Activated CD4-positive, alpha-beta T cell treated with anti-CD3 and anti-CD28 coated beads, Interleukin-2, amount 50 U/mL, for 16 hours (primary cell): ENCODE results near the gene IGF2BP3.

Experiments
- DNase-seq: peaks from one replicate; pipeline ENCODE4 v3.0.0-alpha.2; 2020

The IGF2BP3 gene

DNA sequence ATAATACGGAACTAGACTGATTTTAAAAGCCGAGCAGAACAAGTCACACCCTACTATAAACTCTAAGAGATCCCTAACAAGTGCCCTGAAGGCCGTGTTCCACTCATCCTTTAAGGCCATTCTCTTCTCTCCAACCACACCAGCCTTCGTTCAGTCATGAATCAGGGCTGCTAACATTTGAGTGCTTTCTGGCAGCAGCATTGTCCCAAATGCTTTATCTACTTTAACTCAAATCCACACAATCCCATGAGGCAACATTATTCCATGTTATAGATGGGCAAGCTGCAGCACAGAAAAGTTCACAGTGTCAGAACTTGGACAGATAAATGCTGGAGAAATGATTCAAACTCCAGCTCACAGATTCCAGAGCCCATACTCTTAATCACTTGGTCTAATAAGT is 97.7 kb downstream of the IGF2BP3 start:
- no peak for DNase-seq

DNA sequence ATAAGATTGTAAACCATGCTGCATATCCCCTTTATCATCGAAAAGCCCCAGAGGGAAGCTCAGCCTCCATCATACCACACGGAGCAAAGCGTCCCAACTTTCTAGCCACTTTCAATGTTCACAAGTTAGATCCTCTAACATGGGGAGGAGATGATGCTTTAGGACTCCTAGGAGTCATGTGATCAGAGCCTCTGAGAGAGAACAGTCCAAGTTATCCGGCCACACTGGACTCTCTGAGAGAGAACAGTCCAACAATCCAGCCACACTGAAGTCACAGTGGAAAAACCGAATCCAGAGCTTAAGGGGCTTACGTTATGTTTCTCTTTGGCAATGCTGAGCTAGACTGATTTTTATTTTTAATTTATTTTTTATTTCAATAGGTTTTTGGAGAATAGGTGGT is 98.6 kb downstream of the IGF2BP3 start:
- no peak for DNase-seq

- DNase-seq: no peak
Measured at GRCh38 chr7:23369695-23370404, 100.4 kb downstream of the IGF2BP3 start.

DNA sequence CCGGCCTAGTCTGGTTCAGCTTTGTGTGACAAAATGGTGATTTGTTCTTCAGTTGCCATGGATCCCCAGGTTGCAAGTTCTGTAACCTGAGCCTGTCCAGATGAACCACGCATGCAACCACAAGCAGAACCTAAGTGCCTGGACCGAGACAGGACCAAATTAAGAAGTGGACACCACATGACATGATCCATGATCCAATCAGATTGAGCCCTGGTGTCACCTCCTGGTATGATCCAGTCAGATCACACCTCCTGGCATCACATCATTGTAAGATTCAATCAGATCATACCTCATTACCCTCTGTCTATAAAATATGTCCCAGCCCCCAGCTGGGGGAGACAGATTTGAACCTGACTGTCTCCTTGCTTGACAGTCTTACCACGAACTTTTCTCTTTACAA is 101.2 kb downstream of the IGF2BP3 start:
- DNase-seq: no peak

DNA sequence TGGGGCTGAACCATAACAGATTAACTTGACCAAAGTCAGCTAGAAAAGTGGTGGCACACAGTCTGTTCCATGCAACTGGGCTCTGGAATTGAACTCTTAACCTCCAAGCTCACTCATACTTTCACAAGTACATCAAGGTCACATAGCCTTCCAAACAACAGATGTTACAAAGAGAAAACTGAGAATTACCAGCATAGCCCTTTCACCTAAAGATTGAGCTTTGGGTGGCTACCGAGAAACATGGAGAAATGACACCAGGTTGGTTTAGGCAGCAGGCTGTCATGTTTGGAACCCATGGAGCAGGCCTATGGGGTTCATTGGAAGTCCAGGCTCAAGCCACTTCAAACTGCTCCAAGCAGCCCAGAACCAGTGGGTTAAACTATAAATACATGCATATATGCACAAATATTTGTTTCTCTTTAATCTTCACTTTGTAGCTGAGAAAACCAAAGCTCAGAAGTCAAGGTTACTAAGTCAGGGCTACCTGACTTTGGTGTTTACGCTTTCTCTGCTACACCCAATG is 112.1 kb downstream of the IGF2BP3 start:
- DNase-seq: no peak

- peak; percentile 50 for DNase-seq
Measured at GRCh38 chr7:23357190-23358093, 112.8 kb downstream of the IGF2BP3 start.

- DNase-seq: peak; percentile 87
Measured at GRCh38 chr7:23356726-23357125, 113.6 kb downstream of the IGF2BP3 start.

DNA sequence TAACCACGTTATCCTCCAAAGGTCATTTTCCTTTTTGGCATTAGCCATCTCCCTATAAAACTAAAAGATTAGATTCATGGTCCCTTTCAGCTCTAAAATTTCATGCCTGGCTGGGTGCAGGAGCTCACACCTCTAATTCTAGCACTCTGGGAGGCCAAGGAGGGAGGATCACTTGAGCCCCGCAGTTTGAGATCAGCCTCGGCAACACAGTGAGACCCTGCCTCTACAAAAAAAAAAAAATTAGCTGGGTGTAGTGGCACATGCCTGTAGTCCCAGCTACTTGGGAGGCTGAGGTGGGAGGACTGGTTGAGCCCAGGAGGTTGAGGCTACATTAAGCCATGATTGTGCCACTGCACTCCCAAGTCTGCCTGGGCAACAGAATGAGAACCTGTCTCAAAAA is 114.1 kb downstream of the IGF2BP3 start:
- DNase-seq: no peak

- no peak for DNase-seq
Measured at GRCh38 chr7:23353172-23353571, 117.1 kb downstream of the IGF2BP3 start.

DNA sequence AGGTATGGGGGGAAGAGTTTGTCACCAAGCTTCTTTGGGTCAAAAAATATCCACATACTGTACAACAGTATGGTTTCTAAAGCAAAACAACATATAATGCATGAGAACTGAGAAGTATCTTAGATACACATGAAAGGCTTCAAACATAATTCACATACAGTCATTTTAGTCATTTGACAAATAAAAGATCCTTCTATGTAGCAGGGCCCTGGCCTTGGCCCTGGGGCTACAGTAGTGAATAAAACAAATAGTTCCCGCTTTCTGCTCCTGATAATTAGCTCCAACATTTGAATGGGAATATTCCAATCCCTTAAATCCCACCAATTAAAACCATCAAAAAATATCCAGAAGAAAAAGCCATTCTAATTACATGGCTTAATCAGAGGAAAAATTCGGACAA is 119.8 kb downstream of the IGF2BP3 start:
- no peak for DNase-seq

DNA sequence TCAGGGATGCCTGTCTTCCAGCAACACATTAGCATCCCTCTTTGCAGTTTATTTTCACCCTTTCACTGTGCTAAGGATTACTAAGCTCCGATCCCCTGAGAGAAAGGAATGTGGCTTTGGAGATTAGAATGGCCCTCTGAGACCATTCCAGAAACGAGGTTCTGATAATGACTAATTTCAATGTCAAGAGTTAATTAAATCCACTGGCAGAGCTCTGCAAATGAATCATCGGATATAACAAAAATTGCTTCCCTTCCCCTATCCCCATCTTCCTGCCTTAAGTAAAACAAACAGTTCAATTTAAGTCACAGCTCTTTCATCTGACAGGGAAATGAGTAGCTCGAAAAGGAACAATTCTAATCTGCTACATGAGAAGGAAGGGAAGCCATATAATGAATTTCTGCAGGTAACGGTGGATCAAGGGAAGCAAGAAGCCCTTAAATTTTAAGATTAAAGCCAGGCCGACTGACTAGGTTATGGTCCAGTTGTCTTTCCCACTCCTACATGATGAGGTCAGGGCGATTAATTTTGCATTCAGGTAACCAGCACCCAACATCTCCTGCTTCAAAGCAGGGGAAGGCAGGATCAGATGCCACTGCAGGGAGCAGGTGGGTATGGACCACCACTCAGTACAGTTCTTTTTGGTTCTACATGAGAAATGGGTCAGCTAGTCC is 120.7 kb downstream of the IGF2BP3 start:
- DNase-seq: no peak

DNA sequence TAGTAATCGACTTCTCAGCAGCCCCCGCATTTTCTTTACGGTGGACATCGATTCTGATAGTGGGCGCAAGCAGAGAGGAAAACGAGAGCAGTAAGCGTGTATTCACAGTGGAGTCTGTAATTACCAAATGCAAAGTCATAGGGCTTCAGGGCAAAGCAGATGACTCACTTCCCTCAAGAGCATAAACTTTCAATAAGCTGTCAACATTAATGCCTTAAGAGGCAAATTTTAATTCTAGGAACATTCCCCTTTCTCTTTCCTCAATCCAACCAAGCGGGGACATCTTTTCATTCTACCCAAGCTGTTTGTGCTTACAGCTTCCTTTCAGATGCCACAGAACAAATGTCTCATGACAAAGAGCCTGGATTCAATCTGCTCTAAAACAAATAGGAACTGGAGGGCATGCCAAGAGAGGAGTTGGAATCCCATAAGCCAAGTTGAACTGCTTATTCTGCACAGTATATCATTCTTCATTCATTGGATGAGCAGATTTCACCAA is 122.6 kb downstream of the IGF2BP3 start:
- peak; percentile 18 for DNase-seq

DNA sequence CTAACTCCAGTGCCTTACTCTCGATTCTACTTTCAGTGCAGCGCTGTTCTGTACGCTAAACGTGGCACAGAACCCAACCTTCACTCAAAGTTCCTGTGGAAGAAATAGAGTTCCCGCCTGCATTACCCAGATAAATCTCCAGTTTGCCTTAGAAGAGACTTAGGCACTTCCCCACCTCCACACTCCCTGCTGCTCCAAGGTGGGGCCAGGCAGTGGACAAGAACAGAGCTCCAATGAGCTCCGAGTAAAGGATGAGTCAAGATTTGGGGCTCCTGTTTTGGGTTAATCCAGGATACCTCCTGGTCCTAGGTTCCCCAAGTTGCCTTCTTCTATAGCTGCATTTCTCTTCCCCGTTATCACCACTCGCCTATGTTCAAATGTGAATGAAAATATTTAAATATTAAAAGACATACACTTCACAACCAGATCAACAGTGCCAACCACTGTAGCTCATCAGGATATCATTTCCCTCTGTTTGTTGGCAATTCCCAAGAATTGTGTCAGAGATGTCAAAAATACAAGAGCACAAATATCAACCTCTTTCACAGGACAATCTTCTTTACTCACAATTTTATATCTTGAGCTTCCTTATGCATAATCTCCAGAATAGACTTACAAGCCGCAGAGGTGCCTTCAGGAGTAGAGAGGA is 123.1 kb downstream of the IGF2BP3 start:
- no peak for DNase-seq

GRCh38 chr7:23346316-23346715 is 124.0 kb downstream of the IGF2BP3 start:
- peak; percentile 29 for DNase-seq

DNA sequence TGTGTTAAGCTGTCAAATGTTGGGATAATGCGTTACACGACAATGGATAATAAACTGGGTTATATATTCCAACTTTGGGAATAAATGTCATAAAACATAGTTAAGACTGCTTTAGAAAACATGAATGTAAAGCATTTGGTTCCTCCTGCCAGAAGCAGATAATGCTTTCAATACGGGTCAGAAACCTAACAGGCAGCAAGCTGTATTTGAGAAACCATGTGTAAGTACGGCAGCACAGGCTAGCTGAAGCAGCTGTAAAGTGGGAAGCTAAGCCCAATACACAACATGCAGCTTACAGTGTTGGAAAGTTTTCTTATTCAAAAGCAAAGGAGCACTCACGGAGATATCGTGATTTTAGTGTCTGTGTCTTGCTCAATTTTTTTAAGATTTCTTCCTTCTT is 124.7 kb downstream of the IGF2BP3 start:
- no peak for DNase-seq

DNA sequence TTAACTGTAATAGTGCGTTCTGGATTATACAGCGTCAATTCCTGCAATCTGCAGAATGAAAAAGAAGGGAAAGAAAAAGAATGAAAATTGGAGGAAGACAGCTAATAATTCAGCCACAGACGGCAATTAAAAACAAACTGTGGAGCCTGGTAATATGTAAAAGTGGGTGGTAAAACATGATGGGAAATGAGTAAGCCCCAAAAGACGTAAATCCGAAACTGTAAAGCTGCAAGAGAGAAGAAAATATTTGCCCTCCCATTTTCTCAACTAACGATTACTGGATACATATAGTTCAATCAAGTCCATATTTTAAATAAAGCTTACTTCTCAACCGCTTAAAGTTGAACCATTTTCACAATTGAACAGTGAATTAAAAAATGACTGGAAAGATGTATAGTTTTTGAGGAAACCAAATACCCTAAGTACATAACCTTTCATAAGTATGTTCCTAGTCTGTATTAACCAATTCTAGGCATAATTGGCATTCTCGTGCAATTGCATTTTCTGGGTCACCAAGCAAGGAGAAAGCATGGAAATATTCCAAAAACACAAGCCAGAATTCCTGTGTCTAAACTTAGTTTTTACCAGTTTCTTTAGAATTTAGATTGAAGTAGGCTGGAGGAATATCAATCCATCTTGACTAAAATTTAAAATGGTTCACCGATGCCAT is 126.3 kb downstream of the IGF2BP3 start:
- no peak for DNase-seq

- DNase-seq: no peak
Measured at GRCh38 chr7:23343102-23343501, 127.2 kb downstream of the IGF2BP3 start.

GRCh38 chr7:23341846-23342598 is 128.3 kb downstream of the IGF2BP3 start:
- DNase-seq: no peak

DNA sequence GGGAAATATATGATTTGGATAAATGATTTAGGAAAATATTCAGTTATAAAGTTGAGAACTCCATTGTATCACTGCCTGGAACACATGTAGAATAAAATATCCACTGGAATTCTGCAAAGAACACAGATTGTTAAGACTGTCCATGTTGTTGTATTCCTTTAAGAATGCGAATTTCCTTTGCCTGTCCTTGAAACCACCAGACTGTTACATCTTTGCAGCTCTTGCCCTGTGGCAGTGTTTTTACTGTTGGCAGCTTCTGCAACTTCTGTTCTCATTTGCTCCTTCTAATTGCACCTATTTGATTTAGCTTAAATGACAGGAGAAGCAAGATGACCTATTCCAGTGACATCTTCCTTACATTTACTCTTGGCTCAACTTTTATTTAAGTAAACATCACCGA is 131.4 kb downstream of the IGF2BP3 start:
- DNase-seq: no peak

GRCh38 chr7:23338439-23338838 is 131.9 kb downstream of the IGF2BP3 start:
- no peak for DNase-seq

GRCh38 chr7:23337374-23337773 is 132.9 kb downstream of the IGF2BP3 start:
- DNase-seq: no peak
